ENCODE results near the gene NUP50.

NUP50 gene

DNA sequence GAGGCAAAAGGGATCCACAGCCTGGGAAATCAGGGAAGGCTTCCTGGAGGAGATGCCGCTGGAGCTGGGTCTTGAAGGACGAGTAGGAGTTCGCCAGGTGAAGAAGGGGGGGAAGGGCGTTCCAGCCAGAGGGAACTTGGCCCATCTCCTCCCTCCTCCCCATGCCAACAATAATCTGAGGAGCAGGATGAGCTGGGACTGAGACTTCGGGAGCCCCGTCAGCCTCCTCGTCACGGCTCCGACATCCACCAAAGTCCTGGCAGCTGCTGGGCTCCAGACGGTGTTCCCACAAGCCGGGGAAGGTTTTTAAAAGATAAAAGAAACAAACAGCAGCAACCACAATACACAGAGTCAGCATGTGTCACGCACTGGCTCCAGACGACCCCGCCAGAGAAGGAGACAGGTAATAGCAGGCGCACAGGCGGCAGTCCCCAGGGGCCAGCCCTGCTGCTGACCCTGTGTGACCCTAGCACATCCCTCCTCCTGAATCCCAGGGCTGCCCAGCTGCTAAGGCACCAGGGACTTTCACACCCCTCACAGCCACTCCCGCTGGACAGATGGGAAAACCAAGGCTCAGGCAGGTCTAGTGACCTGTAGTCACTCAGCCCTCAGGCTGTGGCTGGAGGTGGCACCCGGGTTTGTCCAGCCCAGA is 37.3 kb downstream of the NUP50 start:
- H3K9me3 ChIP-seq (ENCODE audit: control insufficient read depth, low read length), result no peaks in the 10 kb centered on the region
- H3K36me3 ChIP-seq (ENCODE audit: control insufficient read depth, insufficient read depth, low read length), result peaks cover 12% of the 10 kb centered on the region
- no peak overlapping the region for H3K4me3 ChIP-seq (ENCODE audit: low read length)
- no peak overlapping the region for H3K9ac ChIP-seq (ENCODE audit: low read length)
- H3K4me1 ChIP-seq (ENCODE audit: control insufficient read depth, insufficient read depth, low read length), result peaks cover 11% of the 10 kb centered on the region
- no peaks in the 10 kb centered on the region for H3K27me3 ChIP-seq (ENCODE audit: control insufficient read depth, insufficient read depth, low read length)

DNA sequence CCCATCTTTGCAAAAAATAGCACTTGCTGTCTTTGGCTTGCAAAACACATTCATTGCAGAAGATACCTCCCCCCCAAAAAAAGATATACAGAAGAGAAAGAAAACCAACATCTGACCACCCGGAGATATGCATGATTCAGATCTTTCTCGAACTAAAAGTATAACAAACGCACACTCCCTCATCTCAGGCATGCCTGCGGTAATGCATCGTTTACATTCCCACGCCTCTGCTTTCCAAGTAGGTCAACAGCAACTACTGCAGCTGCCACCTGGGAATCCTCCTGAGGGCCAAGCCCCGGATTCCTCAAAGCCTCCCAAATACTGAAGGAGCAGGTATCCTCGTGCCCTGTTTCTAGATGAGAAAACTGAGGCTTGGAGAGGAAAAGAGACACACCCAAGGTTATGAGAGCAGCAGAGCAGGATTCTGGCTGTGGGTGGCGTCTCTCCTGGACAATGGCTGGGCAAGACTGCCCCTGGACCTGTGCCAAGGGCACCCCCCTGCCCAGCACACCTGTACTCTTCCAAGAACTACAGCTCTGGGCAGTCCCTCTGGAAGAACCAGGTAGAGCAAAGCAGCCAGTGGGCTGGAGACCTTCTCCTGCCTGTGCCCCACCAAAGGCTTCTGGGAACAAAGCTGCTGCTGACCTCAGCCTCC is 38.1 kb downstream of the NUP50 start:
- H3K36me3 ChIP-seq (ENCODE audit: control insufficient read depth, insufficient read depth, low read length), result peaks cover 12% of the 10 kb centered on the region
- no peak overlapping the region for H3K4me3 ChIP-seq (ENCODE audit: low read length)
- H3K27me3 ChIP-seq (ENCODE audit: control insufficient read depth, insufficient read depth, low read length), result no peaks in the 10 kb centered on the region
- H3K4me1 ChIP-seq (ENCODE audit: control insufficient read depth, insufficient read depth, low read length), result peaks cover 11% of the 10 kb centered on the region
- H3K9ac ChIP-seq (ENCODE audit: low read length), result no peak overlapping the region
- no peaks in the 10 kb centered on the region for H3K9me3 ChIP-seq (ENCODE audit: control insufficient read depth, low read length)

DNA sequence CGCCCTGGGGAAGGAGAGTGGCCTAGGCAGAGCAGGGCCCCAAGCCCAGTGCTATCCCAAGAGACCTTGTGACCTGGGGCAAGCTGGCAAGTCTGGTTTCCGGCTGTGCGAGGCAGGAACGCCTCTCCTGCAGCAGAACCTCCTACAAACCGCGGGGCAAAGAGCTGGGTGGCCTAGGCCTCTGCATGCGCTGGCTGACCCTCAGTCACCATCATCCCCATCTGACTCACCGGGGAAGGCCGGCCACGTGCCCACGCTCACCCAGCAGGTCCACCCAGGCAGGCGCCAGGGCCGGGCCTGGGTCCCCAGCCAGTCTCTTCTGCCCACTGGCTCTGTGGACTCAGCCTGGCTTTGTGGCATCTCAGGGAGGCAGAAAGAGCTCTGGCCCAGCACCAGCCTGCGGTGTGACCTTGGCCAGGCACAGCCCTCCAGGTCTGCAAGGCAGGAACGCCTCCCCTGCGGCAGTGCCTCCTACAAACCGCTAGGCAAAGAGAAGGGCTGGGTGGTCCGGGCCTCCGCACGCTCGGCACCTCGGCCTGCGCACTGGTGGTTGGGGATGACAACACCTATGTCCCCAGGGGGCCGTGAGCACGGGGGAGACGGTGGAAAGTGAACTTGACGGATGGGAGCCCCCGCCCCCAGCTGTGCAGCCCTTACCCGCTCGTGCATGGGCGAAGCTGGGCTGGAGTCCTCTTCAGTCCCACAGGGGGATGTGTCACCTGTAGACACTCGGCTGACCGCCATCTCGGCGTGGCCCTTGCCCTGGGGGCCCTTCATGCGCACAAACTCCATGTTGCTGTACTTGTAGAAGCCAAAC is 38.8 kb downstream of the NUP50 start:
- Histone ChIP-seq H3K9me3 (ENCODE audit: control insufficient read depth, low read length) (no peaks in the 10 kb centered on the region), H3K36me3 (ENCODE audit: control insufficient read depth, insufficient read depth, low read length) (peaks cover 12% of the 10 kb centered on the region), H3K27me3 (ENCODE audit: control insufficient read depth, insufficient read depth, low read length) (no peaks in the 10 kb centered on the region), H3K4me1 (ENCODE audit: control insufficient read depth, insufficient read depth, low read length) (peaks cover 11% of the 10 kb centered on the region), H3K4me3 (ENCODE audit: low read length) (no peak overlapping the region), H3K9ac (ENCODE audit: low read length) (no peak overlapping the region)

DNA sequence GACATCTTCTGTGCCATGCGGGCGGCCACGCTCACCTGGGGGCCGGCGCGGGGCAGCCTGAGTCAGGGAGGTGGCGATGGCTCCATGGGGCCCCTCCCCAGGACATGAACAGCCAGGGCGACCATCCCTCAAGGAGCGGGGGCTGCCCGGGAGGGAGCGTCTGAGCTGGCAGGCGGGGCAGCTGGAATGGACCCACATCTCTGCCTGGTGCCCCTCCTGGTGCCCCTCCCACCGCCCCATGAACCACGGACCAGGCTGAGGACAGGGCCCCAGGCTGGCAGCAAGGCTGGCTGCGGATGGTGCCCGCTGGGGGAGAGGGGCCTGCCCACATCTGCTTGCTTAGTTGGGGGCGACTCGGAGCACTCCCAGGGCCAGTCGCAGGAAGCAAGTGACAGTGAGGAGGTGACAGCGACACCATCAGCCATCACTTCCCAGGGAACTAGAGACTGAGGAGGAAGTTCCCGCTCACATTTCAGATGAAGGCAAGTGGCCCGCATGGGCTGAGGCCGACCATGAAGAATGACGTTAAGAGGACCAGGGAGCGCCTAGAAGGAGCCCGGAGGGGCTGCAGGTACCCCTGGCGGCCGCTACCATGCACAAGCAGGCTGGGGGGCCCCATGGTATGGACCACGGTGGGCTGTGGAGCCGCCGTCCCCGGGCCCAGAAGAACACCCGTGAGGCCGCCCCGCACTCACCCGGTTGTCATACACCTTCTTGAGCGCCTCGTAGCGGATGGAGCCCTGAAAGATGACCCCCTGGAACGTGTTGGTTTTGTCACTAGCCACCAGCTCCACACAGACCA is 39.6 kb downstream of the NUP50 start:
- Histone ChIP-seq H3K27me3 (ENCODE audit: control insufficient read depth, insufficient read depth, low read length) (no peaks in the 10 kb centered on the region), H3K4me3 (ENCODE audit: low read length) (no peak overlapping the region), H3K9ac (ENCODE audit: low read length) (no peak overlapping the region), H3K4me1 (ENCODE audit: control insufficient read depth, insufficient read depth, low read length) (peaks cover 11% of the 10 kb centered on the region), H3K9me3 (ENCODE audit: control insufficient read depth, low read length) (no peaks in the 10 kb centered on the region), H3K36me3 (ENCODE audit: control insufficient read depth, insufficient read depth, low read length) (peaks cover 12% of the 10 kb centered on the region)

DNA sequence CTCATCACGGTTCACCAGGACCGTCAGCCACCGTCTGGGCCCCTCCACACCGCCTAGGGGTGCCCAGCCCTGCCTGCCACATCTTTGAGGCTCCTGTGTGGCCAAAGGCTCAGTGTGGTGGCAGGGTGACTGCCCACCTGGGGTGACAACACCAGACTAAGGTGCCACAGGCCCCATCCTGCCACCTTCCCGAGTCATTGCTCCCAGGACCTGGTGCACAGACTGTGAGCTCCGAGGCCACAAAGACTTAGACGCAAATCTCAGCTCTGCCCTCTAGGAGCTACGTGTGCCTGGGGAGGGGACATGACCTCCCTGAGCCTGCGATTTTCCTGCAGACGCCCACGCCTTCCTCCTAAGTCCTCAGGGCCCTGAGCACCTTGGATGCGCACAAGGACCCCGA is 40.5 kb downstream of the NUP50 start:
- Histone ChIP-seq H3K27me3 (ENCODE audit: control insufficient read depth, insufficient read depth, low read length) (no peaks in the 10 kb centered on the region), H3K9me3 (ENCODE audit: control insufficient read depth, low read length) (no peaks in the 10 kb centered on the region), H3K4me1 (ENCODE audit: control insufficient read depth, insufficient read depth, low read length) (peaks cover 17% of the 10 kb centered on the region), H3K9ac (ENCODE audit: low read length) (no peak overlapping the region), H3K36me3 (ENCODE audit: control insufficient read depth, insufficient read depth, low read length) (peaks cover 12% of the 10 kb centered on the region), H3K4me3 (ENCODE audit: low read length) (no peak overlapping the region)

DNA sequence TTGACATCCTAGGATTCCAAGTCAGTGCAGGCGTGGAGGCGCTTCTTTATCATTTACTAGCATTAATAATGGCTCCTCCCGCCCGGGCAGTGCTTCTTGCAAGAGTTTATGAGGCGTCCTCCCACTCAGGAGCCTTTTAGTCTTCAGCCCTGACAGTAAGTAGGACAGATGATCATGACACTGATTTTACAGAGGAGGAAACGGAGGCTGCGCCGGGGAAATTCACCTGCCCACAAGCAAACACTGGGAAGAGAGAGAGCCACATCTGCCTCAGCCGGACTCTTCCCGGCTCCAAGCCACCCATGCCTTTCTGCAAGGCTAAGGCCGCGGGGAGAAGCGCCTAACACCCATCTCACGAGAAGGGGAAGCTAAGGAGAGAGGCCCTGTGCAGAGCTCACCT is 41.1 kb downstream of the NUP50 start:
- H3K27me3 ChIP-seq (ENCODE audit: control insufficient read depth, insufficient read depth, low read length), result no peaks in the 10 kb centered on the region
- H3K4me3 ChIP-seq (ENCODE audit: low read length), result no peak overlapping the region
- H3K9me3 ChIP-seq (ENCODE audit: control insufficient read depth, low read length), result no peaks in the 10 kb centered on the region
- no peak overlapping the region for H3K9ac ChIP-seq (ENCODE audit: low read length)
- peaks cover 14% of the 10 kb centered on the region for H3K36me3 ChIP-seq (ENCODE audit: control insufficient read depth, insufficient read depth, low read length)
- H3K4me1 ChIP-seq (ENCODE audit: control insufficient read depth, insufficient read depth, low read length), result peaks cover 23% of the 10 kb centered on the region

DNA sequence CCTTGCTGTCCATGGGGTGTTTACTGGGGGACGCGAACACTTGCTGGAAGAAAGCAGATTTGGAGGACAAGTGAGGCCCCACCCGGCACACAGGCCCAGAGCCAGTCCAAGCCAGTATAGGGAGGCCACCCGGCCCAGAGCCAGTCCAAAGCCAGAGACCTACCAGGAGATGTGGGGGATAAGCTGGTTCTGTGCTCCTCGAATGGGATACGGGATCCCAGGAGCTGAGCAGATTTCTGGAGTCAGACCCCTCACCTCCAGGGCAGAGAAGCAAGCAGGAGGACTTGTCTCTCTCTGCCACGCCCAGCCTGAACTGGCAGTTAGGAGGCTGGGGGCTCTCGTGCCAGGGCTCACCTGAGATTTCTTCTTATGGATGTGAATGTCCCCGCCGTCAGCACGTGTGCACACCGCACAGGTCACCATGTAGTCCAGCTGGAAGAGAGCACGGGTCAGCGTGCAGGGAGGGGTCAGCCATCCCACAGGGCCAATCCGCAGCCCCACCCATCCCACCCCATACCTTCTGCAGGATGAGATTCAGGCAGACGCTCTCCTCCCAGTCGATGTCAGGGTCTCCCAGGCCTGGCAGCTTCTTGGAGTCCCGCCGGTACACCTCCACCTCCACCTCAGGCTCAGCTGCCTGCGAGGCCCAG is 41.7 kb downstream of the NUP50 start:
- peaks cover 15% of the 10 kb centered on the region for H3K36me3 ChIP-seq (ENCODE audit: control insufficient read depth, insufficient read depth, low read length)
- peaks cover 24% of the 10 kb centered on the region for H3K4me1 ChIP-seq (ENCODE audit: control insufficient read depth, insufficient read depth, low read length)
- no peak overlapping the region for H3K4me3 ChIP-seq (ENCODE audit: low read length)
- H3K9me3 ChIP-seq (ENCODE audit: control insufficient read depth, low read length), result no peaks in the 10 kb centered on the region
- H3K9ac ChIP-seq (ENCODE audit: low read length), result no peak overlapping the region
- no peaks in the 10 kb centered on the region for H3K27me3 ChIP-seq (ENCODE audit: control insufficient read depth, insufficient read depth, low read length)

DNA sequence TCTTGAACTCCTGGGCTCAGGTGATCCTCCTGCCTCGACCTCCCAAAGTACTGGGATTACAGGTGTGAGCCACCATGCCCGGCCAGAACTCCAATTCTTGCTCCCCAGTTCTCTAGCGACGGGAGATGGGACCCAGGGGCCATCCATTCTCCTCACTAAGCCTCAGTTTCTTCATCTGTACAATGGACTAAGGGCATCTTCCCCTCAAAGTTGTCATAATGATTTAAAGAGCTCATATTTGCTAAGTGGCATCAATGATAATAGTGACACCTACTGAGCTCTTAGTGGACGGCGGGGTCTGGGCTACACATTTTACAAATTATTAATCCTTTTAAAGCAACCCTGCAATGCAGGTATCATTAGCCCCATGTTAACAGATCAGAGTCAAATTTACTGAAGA is 42.5 kb downstream of the NUP50 start:
- Histone ChIP-seq H3K9me3 (ENCODE audit: control insufficient read depth, low read length) (no peaks in the 10 kb centered on the region), H3K9ac (ENCODE audit: low read length) (no peak overlapping the region), H3K27me3 (ENCODE audit: control insufficient read depth, insufficient read depth, low read length) (no peaks in the 10 kb centered on the region), H3K4me1 (ENCODE audit: control insufficient read depth, insufficient read depth, low read length) (peaks cover 24% of the 10 kb centered on the region), H3K4me3 (ENCODE audit: low read length) (no peak overlapping the region), H3K36me3 (ENCODE audit: control insufficient read depth, insufficient read depth, low read length) (peaks cover 8% of the 10 kb centered on the region)

DNA sequence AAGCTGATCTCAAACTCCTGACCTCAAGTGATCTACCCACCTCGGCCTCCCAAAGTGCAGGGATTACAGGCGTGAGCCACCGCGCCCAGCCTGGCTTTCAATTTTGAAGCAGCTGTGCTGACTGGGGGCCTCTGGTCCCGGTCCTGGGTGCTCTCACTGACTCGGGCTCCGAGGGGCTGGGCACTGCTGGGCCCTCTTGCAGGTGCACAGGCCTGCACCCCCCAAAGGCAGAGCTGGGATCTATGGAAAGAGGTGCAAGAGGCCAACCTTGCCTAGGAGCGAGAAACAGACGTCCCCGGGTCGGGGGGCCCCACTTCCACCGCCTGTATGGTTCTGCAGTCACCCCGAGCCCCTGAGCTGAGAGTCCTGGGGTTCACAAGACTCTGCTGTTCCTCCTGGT is 43.8 kb downstream of the NUP50 start:
- Histone ChIP-seq H3K36me3 (ENCODE audit: control insufficient read depth, insufficient read depth, low read length) (peaks cover 8% of the 10 kb centered on the region), H3K9ac (ENCODE audit: low read length) (no peak overlapping the region), H3K9me3 (ENCODE audit: control insufficient read depth, low read length) (no peaks in the 10 kb centered on the region), H3K4me1 (ENCODE audit: control insufficient read depth, insufficient read depth, low read length) (peaks cover 20% of the 10 kb centered on the region), H3K4me3 (ENCODE audit: low read length) (no peak overlapping the region), H3K27me3 (ENCODE audit: control insufficient read depth, insufficient read depth, low read length) (no peaks in the 10 kb centered on the region)

DNA sequence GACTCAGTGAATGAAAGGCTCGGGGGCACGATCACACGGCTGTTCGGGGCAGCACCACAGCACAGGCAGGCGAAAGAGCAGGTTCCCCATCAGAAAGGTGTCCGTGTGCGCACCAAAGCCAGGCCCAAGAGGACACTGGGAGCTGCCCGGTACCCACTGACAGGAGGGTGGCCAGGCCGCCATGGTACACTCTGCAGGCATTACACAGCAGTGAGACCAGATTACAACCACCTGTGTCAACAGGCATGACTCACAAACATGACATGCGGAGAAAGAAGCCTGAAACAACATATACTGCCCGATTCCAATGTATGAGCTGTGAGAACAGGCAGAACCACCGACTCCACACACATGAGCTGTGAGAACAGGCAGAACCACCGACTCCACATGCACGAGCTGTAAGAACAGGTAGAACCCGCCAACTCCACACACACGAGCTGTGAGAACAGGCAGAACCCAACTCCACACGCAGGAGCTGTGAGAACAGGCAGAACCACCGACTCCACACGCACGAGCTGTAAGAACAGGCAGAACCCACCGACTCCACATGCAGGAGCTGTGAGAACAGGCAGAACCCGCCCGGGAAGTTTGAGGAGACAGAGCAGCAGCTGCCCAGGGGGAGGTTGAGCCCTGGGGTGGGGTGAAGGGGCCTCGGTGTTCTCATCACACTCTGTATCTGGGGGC is 44.4 kb downstream of the NUP50 start:
- Histone ChIP-seq H3K4me1 (ENCODE audit: control insufficient read depth, insufficient read depth, low read length) (peaks cover 25% of the 10 kb centered on the region), H3K9ac (ENCODE audit: low read length) (no peak overlapping the region), H3K4me3 (ENCODE audit: low read length) (no peak overlapping the region), H3K36me3 (ENCODE audit: control insufficient read depth, insufficient read depth, low read length) (peaks cover 8% of the 10 kb centered on the region), H3K27me3 (ENCODE audit: control insufficient read depth, insufficient read depth, low read length) (no peaks in the 10 kb centered on the region), H3K9me3 (ENCODE audit: control insufficient read depth, low read length) (no peaks in the 10 kb centered on the region)

DNA sequence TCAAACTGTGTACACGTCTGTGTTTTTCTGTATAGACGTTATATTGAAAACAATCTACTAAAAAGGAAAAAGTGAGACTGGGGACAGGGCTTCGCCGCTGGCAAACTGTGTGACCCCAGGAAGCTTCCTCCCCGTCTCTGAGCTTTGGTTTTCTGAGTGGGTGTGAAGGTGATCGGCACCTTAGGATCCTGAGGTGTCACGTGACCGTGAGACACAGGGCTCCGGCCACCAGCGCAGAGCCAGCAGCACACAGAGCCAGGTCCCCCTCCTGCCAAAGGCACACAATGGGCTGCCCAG is 44.9 kb downstream of the NUP50 start:
- peaks cover 8% of the 10 kb centered on the region for H3K36me3 ChIP-seq (ENCODE audit: control insufficient read depth, insufficient read depth, low read length)
- H3K27me3 ChIP-seq (ENCODE audit: control insufficient read depth, insufficient read depth, low read length), result no peaks in the 10 kb centered on the region
- H3K9me3 ChIP-seq (ENCODE audit: control insufficient read depth, low read length), result no peaks in the 10 kb centered on the region
- no peak overlapping the region for H3K9ac ChIP-seq (ENCODE audit: low read length)
- H3K4me1 ChIP-seq (ENCODE audit: control insufficient read depth, insufficient read depth, low read length), result peaks cover 27% of the 10 kb centered on the region
- H3K4me3 ChIP-seq (ENCODE audit: low read length), result no peak overlapping the region

Measured in mucosa of stomach (tissue), 1 donor.